Adipocyte (in vitro differentiated cells): Measurements from ENCODE around the gene ACADSB.

ENCODE experiments used
- DNase-seq: peaks from one replicate; pipeline ENCODE4 v3.0.0-alpha.2; 2015; ENCODE audit warnings: low read depth
- H3K27me3 ChIP-seq: replicated peaks from 2 replicates; pipeline ENCODE4 v1.7.0; 2013; ENCODE audit warnings: mild to moderate bottlenecking, low read length, moderate library complexity; ENCODE audit not compliant: control insufficient read depth, insufficient read depth
- H3K36me3 ChIP-seq: 2 replicates; pipeline ENCODE4 v1.7.0; 2013; ENCODE audit warnings: low read length, mild to moderate bottlenecking, moderate library complexity; ENCODE audit not compliant: control insufficient read depth, insufficient read depth, severe bottlenecking
- H3K4me1 ChIP-seq: 2 replicates; pipeline ENCODE4 v1.7.0; 2013; ENCODE audit warnings: mild to moderate bottlenecking, low read length, moderate library complexity; ENCODE audit not compliant: control insufficient read depth, insufficient read depth
- H3K4me3 ChIP-seq: 2 replicates; pipeline ENCODE4 v1.7.0; 2013; ENCODE audit warnings: mild to moderate bottlenecking, low read length, moderate library complexity
- H3K9ac ChIP-seq: 2 replicates; pipeline ENCODE4 v1.7.0; 2013; ENCODE audit warnings: mild to moderate bottlenecking, low read length, moderate library complexity
- H3K9me3 ChIP-seq: 2 replicates; pipeline ENCODE4 v1.7.0; 2013; ENCODE audit warnings: mild to moderate bottlenecking, low read length, moderate library complexity; ENCODE audit not compliant: control insufficient read depth

ACADSB gene

DNA sequence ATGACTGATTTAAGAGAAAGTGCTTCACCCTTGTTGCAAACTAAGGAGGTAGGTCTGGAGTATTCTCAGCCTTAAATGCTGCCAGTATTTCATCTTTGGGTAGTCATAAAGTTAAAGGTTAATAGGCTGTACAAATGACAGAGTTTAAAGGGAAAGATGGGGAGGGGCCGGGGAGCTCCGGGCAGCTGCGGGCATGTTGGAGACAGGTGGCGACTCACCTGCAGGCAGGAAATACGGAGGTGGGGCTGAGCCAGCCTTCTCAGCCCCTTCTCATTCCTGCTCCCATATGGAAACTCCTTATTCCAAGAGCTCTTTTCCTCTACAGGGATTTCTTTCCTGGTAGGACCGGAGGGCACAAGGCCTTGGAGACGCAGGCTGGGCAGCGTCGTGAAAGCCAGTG is 95.1 kb downstream of the ACADSB start:
- Histone ChIP-seq H3K9me3 (no peaks in the 10 kb centered on the region), H3K27me3 (peaks cover 16% of the 10 kb centered on the region), H3K36me3 (no peaks in the 10 kb centered on the region), H3K4me1 (no peaks in the 10 kb centered on the region), H3K9ac (no peak overlapping the region), H3K4me3 (no peak overlapping the region)
- no peak for DNase-seq
